Stimulated activated CD8-positive, alpha-beta memory T cell treated with anti-CD3 and anti-CD28 coated beads, Interleukin-7, amount 100 ng/mL, for 24 hours (primary cell): ENCODE data around the gene TEX12.
"Not testable (repeated sequence)": the region's sequence is repeated elsewhere in the genome, so short reads cannot be mapped to it uniquely, and the experiment has no call there.

Source experiments
- DNase-seq: peaks from one replicate; pipeline ENCODE4 v3.0.0-alpha.2; 2020; ENCODE audit warnings: low read depth

Gene TEX12, protein sequence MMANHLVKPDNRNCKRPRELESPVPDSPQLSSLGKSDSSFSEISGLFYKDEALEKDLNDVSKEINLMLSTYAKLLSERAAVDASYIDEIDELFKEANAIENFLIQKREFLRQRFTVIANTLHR

DNA sequence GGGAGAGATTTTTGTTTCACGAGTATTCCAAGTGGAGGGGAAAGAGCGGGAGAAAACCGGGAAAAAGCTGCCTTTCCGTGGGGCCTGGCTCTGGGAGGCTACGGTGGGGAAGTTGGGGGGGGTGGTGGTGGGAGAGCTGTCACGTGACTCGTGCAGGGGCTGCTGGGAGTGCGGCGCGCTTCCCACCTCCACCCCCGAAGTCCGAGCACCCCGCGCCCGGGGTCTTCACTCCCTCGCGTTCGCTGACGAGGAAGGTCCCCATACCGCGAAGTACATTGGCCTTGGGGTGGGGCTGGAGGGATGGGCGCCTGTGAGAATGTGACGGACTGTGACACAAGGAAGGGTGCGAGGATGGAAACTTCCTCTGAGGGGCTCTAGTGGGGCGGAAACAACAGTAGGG lies at the start of gene TEX12:
TSS of gene TEX12 (plus strand) at position 228 of the 400 bp plus-strand sequence. CDS start 1,897 bp downstream, outside the sequence.
- no peak for DNase-seq

DNA sequence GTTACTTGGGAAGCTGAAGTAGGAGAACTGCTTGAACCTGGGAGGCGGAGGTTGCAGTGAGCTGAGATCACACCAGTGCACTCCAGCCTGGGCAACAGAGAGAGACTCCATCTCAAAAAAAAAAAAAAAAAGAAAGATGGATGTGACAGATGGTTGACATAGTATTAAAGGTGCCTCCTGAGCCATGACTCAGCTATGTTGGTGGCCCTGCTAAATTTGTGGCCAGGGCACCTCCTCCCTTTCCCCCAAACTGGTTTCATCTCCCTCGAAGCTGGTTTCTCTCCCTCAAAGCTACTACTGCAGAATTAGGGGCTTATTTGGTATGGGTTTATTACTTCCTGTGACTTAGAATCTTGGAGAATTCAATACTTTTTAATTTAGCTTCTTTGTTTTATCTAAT lies 49.0 kb upstream of the TEX12 start:
- no peak for DNase-seq

DNA sequence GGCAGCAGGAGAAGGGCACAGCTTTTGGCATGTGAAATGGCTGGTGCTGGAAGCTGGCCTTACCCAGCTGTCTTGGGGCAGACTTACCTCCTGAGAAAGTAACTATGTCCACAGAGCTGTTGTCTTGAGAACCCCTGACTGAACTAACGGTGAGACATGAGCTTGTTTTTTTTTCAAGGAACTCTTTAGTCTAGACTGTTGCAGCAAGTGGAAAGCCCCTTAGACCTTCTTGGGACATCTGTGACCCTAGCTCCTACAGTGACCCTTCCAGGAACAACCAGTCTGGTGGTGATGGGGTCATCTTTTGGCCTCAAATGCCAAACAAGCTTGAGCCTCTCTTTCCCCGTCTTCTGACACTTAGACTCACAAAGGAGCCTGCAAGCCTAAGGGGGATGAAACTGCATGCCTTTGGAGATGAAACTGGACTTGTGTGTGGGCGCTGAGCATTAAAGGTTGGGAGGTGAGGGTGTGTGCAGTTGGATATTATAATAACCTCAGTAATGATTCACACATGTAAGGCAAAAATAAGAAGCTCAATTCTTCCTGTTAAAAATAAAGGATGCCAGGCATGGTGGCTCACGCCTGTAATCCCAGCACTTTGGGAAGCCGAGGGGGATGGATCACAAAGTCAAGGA lies 45.1 kb upstream of the TEX12 start:
- DNase-seq = no peak

DNA sequence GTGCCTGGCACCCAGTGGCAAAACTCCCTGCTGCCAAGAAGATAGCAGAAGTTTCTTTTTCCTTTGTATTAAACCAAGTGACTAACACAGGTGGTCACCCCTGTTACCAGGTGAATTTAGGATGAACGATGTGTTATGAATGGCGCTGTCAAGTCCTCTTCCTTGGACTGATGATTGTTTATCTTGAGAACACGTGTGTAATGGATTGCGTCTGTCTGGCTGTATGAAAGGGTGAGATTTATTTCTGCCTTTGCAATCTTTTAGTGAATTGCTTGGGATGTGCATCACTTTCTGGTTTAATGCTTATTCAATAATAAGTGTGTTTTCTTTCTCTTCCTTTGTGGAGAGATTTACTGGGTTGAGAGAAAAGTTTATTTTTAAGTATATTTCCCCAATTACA lies 44.0 kb upstream of the TEX12 start:
- no peak for DNase-seq

DNA sequence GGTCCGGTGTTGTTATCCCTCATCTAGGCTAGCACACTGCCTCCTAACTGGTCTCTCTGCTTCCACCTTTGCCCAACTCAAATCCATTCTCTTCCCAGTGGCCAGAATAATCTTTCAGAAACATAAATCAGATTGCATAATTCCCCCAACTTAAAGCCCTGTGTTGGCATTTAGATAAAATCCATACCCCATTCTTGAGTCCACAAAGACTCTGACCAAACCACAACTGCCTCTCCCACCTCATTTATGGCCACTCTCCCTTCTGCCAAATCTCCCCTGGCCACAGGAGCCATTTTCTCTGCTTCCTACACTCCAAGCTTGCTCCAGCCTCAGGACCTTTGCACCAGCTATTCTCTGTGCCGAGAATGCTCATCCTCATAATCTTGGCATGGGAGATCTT lies 40.1 kb upstream of the TEX12 start:
- DNase-seq = no peak

DNA sequence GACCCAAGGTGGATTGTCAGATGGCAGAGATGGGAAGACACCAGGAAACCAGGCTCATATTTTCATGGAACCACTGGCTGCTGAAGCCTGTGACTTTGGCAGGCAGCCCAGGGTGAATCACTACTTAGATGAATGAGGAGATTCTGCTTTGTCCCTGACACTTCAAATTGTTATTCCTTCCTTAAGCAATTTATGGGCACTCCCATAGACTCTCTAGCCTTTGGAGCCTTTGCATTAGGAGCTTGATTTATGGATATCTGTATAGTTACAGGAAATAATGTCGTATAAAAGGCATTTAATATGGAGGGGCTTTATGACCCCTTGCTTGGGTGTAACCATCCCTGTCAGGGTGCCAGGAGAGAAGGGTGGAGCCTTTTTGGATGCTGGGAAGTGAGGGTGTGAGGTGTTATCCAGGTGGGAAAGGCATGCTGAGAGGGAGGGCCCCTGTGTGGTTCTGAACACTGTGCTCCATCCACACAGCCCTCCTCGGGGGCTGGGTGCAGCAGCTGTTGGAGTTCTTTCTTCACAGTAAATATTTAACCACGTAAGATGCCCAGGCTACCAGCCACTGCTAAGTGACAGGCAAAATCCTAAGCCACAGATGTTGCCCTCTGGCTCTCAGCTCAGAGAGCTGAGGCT lies 38.6 kb upstream of the TEX12 start:
- DNase-seq = no peak

DNA sequence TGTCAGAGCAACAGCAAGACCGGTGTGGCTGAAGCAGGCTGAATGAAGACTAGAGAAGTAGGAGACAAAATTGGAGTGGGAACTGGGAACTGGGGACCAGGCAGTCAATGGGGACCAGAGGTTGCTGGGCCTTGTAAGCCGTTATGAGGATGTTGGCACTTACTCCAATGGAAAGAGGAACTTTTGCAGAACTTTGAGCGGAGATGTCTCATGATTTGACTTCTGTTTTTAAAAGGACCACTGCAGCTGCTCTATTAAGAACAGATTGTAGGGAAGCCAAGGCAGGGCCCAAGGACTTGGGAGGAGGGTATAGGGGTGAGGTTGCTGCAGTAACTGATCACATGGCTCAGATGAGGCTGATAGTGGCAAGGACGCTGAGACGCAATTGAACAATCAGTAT lies 37.5 kb upstream of the TEX12 start:
- DNase-seq = no peak

DNA sequence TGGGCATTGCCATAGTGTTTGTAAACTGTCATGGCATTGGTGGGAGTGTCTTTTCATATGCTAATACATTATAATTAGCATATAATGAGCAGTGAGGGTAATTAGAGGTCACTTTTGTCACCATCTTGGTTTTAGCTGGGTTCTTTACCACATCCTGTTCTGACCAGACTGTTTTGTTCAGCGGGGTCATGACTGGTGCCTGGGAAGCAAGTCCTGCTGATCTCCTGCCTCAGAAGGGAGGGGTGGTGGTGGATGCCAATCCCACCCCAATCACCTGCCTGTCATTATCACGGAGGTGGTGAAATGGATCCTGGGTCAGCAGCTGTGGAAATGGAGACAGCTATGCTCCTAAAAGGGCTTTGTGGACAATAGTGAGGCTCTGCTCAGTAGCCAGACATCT lies 34.4 kb upstream of the TEX12 start:
- no peak for DNase-seq

DNA sequence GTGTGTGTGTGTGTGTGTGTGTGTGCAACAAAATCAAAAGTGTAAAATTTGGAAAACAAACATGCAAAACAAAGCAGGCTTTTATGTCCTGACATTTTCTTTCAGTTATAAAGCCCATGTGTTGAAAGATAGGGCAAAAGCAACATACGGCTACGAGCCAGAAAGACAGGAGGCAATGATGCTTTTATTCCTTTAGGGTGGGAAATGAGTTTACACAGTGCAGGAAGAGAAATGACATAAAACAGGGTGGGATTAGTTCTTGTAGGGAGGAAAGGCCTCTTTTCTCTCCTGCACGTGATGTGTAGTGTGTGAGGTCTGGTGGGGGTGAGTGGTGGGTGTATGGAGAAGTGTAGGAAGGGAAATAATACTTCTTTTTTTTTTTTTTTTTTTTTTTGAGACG lies 32.7 kb upstream of the TEX12 start:
- no peak for DNase-seq

DNA sequence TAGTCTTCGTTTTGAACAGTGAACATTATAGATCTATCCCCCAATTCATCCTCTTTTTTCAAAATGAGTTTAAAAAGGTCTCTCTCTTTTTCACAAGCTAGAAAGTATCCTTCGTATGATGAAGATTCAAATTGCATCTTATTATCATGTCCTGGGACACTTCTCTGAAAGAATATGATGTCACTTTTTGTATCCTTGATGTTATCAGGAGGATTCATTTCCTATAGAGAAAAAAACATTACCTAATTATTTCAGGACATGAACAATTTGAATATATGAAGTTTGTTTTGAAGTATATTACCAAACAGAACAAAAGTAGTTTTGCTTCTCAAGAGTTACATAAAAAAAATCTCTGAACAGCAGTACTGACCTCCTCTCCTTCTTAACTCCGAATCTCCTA lies 23.6 kb upstream of the TEX12 start:
- DNase-seq = no peak

DNA sequence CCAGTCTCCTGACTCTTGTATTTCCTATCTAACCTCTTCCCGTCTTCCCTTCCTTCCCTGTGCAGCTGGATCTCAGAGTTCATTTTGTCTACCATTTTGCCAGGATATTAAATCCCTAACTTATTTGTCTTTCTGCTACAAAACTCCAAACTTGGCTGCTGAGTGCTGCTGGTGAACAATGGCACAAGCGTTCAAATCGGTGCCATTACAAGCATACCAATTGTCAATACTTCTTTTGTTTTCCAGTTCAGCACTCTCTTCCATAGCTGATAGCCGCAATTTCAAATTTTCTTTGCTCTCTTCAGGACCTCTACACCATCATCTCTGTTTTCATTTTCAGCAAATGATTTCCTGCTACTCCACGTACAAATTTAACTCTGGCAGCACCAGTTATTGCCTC lies 16.7 kb upstream of the TEX12 start:
- no peak for DNase-seq

DNA sequence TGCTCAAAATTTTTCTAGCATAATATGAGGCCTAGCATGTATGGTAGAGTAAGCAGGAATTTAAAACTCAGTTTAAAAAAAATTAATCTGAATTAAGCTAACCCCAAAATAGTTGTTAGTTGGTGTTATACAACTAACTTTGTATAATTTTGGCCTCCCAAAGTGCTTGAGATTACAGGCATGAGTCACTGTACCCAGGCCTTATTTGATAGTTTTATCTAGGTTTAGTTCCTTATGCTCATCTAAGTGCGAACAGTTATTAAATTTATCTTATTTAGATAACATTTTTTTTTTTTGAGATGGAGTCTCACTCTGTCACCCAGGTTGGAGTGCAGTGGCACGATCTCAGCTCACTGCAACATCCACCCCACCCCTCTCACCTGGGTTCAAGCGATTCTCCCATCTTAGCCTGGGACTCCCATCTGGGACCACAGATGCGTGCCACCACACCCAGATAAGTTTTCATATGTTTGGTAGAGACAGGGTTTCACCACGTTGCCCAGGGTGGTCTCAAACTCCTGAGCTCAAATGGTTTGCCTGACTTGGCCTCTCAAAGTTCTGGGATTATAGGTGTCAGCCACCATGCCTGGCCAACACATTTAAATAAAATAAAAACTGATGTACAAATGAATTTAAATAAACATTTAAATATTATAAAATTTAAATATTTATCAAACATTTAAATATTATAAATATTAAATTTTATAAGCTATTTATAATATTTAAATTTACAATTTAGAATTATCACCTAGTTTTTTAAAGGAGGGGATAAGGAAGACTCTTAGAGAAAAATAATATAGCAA lies 10.8 kb upstream of the TEX12 start:
- no peak for DNase-seq

DNA sequence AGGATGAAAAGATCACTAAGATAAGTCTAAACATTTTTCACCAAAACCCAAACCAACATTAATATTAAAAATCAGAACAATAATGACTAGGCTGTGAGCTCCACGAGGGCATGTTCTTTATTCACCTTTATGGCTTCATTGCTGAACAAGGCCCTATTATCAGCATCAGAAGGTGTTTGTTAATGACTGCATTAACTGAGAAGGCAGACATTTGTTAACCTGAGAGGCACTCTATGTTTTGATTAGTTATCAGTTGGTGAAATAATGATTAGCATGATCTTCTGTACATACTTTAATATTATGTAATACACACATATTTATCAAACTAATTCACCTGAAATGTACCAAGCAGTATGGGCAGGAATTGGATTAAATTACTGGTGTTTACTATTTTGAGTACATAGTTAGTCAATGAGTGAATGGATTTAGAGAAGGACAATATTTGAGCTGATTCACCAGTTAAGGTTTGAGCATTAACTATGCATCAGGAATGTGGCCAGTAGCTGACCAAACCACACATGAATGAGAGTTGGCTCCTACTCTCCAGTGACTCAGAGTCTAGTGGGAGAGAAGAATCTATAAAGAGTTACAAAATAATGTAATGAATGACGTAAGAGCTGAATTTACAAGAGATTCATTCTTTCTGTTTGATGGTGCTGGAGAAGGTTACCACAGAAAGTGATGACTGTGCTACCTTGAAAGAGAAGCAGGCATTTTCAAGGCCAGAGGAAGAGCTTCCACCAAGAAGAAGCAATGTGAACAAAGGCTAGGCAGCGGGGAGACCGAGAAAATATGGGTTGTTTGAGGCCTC lies 10.0 kb upstream of the TEX12 start:
- no peak for DNase-seq

DNA sequence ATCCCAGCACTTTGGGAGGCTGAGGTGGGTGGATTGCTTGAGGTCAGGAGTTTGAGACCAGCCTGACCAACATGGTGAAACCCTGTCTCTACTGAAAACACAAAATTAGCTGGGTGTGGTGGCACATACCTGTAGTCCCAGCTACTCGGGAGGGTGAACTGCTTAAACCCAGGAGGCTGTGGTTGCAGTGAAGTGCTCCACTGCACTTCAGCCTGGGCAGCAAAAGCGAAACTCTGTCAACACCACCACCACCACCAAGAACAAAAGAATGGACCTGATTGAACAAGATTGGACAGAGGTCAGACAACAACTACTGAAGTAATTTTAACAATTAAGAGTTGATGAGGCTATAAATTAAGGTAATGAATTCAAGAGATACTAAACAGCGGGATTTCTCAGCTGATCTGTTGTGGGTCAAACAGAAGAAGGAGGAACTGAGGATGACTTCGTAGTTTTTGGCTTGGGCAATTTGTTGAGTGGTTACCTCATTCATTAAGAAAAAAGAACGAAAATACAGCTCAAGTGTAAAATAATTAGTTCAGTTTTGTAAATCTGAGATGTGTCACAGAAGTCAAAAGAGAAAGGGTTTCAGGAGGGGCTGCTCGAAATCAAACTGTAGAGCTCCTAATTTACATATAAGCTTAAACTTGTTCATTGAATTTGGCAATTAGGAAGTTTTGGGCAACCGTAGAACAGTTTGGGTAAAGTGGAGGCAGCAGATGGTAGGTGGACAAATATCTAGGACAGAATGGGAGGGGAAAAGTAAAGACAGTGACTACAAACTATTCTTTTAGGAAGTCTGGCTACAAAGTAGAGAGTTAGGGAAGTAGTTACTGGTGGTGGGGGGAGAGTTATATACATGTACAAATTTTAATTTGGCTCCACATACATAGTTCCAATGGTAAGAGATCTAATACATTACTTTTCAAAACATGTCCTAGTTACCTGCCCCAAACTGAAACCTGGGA lies 7.8 kb upstream of the TEX12 start:
- no peak for DNase-seq

DNA sequence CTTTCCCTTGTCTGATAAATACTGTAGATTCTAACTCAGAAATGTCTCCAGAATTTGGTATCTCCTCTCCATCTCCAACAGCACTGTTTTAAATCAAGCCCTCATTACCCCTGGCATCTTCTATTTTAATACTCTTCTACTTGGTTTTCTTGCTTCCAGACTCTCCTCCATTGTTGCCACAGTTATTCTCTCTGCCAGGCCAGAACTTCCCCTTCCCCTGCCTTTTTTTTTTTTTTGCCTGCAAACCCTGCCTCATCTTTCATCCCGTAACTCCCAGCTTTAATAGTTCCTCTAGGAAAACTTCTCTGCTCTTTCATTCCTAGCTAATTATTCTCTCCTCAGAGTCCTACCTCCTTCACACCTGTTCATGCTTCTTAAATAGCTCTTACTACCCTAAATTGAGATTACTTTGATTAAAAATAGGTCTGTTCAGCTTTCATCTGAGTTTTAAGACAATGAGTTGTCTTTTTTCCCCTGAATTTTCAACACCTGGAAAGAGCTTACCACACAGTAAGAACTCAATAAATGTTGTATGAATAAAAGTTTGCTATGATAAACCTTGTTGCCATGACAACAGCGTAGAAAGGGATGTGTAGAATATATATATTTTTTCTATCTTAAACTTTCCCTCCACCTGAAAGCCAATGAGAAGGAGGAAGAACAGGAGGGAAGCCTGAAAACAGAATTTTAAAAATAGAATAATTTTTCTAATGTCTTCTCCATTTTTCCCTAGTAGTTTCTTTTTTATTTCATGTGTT lies 6.9 kb upstream of the TEX12 start:
- DNase-seq = no peak

DNA sequence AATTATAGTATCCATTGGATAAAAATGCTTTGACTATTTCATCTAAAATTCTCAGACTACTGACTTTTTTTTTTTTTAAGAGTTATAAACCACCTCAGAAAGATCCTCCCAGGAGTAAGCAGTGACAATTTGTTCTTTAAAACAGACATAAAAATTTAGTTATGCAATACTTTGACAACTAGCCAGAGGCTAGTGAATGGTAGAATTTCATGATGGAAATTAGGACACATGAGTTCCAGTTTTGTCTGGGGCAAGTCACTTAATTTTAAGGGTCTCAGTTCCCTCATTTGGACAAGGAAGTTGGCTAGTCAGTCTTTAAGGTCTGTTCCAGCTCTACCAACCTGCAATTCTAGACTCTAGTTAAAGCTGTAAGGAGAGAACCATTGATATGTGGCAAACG lies 6.2 kb upstream of the TEX12 start:
- DNase-seq = no peak

DNA sequence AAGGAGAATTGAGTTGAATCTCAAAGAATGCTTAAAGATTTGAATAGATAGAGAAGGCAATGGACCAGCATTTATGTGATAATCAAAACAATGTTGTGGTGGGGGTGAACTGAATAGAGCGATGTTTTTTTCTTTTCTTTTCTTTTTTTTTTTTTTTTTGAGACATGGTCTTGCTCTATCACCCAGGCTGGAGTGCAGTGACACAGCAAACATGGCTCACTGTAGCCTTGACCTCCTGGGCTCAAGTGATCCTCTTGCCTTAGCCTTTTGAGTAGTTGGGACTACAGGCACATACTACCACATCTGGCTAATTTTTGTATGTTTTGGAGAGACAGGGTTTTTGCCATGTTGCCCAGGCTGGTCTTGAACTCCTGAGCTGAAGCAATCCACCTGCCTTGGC lies 5.0 kb upstream of the TEX12 start:
- not testable (repeated sequence) for DNase-seq

DNA sequence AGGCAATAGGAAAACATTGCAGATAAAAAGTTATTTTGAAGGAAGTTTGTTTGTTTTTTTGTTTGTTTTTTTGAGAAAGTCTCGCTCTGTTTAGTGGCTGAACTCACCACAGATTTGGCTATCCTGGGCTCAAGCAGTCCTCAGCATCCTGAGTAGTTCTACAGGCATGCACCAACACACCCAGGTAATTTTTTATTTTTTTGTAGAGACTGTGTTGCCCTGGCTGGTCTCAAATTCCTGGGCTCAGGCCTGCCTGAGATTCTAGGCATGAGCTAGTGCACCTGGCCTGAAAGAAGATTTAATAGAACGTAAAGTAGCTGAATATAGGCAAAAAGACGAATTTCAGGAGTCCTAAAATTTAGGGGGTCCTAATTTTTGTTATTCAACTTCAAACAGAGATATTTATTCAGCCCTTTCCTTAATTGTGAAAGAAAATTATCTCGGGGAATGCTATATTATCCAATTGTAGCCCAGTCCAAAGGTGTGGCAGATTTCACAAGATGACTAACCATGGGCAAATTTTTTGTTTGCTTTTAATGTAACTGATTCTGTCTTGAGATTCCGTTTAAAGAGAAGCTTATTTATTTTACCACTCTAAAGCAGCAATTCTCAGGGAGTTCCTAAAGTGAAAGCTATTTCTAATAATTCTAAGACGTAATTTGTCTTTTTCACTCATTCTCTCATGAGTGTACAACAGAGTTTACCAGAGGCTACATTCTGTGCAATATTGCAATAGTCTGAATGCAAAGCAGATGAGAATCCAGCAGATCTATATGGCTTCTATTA lies 4.2 kb upstream of the TEX12 start:
- DNase-seq = no peak

DNA sequence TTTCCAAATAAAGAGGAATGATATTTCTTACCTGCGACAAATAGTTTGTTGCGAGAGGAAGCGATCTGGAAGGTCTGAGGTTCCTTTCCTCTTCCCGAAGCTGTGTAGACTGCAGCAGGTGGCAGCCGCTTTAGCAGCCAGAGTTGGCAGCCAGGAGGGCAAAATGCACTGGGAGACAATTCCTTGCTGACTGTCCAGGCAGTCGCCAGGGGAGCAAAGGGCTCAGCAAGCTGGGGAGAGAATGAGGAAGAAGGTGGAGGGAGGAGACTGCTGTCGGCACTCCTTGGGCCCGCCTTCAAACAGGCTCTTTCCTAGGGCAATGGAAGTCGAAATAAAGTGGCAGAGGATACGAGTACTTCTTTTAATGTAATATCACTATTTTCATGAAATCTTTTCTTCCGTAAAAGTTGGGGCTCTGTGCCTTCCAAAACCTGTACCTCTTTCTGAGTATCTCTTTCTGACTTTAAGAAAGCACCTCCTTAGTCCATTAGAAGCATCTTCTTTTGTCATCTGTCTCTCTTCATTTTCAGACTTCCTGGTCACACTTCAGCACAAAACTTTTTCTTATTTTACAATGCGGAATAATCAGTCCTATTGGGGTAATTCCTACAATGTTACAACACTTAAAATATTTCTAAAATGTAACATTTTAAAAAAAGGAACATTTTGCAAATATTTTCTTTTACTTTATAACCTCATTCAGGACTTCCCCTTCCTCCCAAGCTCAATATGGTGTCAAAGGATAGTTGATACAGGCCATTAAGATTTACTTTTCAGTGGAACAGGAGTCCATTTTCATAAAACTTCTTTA lies 3.1 kb upstream of the TEX12 start, which contains the start of gene IL18:
TSS of gene IL18 (minus strand) at position 220 of the 811 bp plus-strand sequence. CDS start 9,041 bp downstream, outside the sequence.
- DNase-seq = no peak
